Adrenal gland (tissue), 5 donors: Measurements from ENCODE around the gene UGT1A10.

ENCODE experiments used
- CTCF ChIP-seq, 6 experiments: fragments of 450-650 bp in 4 of 6; fragments of 200-600 bp in 2 of 6; sonication (generic) in 1 of 6; IDR thresholded peaks; 1 replicate in 5 of 6; 2 replicates in 1 of 6; pipeline versions ENCODE4 v1.5.1 to v1.8.0; 2016 to 2021; ENCODE audit warnings: antibody characterized with exemption in 6 of 6, mild to moderate bottlenecking in 2 of 6, moderate library complexity in 1 of 6
- POLR2A ChIP-seq, 2 donors: fragments of 450-650 bp; IDR thresholded peaks; one replicate each; pipeline ENCODE4 v1.6.1; 2017; ENCODE audit warnings: antibody characterized with exemption in 2 of 2, mild to moderate bottlenecking in 2 of 2, moderate library complexity in 1 of 2
- donor health status: DM: no; HTN: no; CAD: no.

GRCh38 chr2:233810385-233810784 is 174.1 kb downstream of the UGT1A10 start:
- TF ChIP-seq CTCF (IDR thresholded peaks at IDR 0.05) = no peak
- no peak for TF ChIP-seq POLR2A (IDR thresholded peaks at IDR 0.05)
